ENCODE measurements around the gene WNT7B.

WNT7B gene

DNA sequence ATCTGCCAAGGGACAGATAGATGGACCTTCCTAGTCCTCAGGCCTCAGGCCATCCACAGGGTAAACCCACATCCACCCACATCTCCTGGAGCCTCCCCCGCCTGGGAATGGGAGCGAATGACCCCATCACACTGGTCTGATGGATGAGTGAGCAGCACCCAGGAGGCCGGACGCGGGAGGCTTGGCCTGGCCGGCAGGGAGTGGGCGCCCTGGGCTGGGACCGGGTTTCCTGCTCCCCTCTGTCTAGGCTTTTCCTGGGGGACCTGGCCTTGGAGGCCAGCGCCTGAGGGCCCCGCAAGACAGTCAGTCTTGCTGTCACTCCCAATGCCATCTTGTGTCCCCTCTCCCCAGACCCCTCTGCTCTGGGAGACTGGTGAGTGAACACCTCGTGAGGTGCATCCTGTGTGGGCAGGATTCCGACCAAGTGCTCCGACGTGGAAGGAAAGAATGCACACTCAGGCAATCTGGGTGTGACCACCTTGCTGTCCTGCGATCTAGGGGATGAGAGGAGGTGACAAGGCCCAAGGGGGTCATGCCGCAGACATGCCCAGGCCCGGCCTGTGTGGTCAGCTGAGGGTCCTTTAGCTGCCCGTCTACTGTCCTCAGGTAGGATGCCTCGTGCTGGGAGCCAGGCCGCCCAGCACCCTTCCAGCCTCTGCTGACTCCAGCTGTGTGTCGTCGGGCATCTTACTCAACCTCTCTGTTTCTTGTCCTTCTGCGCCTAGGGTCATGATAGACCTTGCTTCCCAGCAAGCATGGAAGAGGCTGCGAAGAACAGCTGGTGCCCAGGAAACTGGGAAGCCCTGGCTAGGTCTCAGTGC, 26.5 kb upstream of the WNT7B start:
- H3K36me3 ChIP-seq (ENCODE audit: control insufficient read depth in 4 of 4, insufficient read depth in 4 of 4, low read length in 3 of 4): no peaks in the 10 kb centered on the region
- ChIA-PET CTCF (interaction anchor here (0.7 to 5.4 kb wide), 8 partner anchors 9 to 113 kb away, joined by 3 to 27 read pairs (median 4); no protein-coding TSS in a partner anchor), POLR2A (no interaction called here)
- H3K4me1 ChIP-seq (ENCODE audit: control extremely low read depth in 1 of 4, control insufficient read depth in 4 of 4, insufficient read depth in 4 of 4, low read length in 3 of 4): peaks cover 0 to 46% (median 34%) of the 10 kb centered on the region in 4 experiments
- H3K4me3 ChIP-seq (ENCODE audit: control insufficient read depth in 1 of 7, extremely low read depth in 1 of 7, insufficient read depth in 4 of 7, low read depth in 2 of 7, low read length in 6 of 7): no peak overlapping the region
- no peaks in the 10 kb centered on the region for H3K27me3 ChIP-seq (replicated peaks in 2 of 5; ENCODE audit: control insufficient read depth in 4 of 5, insufficient read depth in 5 of 5, low read length in 4 of 5)
- over 99% methylated on average over 21 of the region's 24 CpGs for WGBS (ENCODE audit: insufficient coverage)
- H3K9me3 ChIP-seq (ENCODE audit: control extremely low read depth in 1 of 5, control insufficient read depth in 4 of 5, insufficient read depth in 2 of 5, low read depth in 1 of 5, low read length in 4 of 5): no peaks in the 10 kb centered on the region
- no peak for DNase-seq
- H3K27ac ChIP-seq (ENCODE audit: insufficient read depth in 1 of 2, low read depth in 1 of 2, low read length in 2 of 2, poor library complexity in 1 of 2, severe bottlenecking in 2 of 2): no peak overlapping the region

DNA sequence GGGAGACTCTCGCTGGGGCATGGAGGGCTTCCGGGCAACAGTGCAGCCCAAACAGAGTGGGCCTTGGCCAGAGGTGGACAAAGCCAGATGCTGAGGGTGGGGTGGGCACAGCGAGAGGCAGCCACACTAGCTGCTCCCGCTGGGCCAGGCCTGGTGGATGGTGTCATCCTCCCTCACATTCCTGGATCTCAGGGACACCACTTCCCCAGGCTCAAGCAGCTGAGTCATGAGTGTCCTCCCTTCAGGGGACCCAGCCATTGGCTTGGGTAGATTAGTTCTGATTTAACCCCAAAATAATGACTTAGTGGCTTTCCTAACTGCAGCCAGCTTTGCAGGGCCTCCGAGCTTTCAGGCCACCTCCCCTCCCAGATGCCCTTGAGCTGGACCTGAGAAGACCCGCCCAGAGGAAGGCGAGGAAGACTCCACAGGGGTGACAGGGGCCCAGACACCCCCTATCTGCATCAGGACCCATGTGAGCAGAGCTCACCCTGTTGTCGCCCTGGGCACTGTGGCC, 25.9 kb upstream of the WNT7B start:
- POLR2A ChIA-PET: no interaction called here
- DNase-seq: no peak

DNA sequence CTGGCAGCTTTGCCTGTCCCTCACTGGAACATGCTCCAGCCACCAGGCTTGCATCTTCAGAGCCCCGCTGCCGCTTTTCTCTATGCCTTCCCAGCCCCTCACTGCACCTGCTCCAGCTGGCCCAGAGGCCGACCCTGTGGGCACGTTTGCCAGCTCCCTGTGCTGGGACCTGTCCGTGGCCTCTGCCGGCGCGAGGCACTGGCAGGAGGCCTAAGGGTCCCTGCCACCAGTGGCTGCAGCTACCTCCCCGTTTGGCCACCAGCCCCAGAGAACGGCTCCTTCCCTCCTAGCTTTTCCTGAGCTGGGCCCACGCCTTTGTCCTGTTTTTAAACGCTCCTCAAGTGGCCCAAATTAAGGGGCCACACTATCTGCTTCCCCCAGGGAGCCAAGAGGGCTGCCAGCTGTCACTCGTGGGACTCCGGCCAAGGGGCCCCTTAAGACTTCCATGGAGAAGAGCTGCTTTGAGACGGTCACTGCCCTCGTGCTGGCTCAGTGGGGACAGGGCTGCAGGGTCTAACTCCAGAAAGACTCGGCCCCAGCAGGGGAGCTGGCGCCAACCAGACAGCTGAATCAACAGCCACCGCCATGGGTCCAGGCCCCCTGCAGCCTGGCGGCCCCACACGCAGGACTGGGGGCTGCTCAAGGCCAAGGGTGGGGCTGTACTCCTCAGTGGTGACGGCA, 24.6 kb upstream of the WNT7B start:
- Histone ChIP-seq H3K9me3 (ENCODE audit: control extremely low read depth in 1 of 5, control insufficient read depth in 4 of 5, insufficient read depth in 2 of 5, low read depth in 1 of 5, low read length in 4 of 5) (no peaks in the 10 kb centered on the region), H3K4me1 (ENCODE audit: control extremely low read depth in 1 of 4, control insufficient read depth in 4 of 4, insufficient read depth in 4 of 4, low read length in 3 of 4) (peaks cover 0 to 54% (median 41%) of the 10 kb centered on the region in 4 experiments), H3K36me3 (ENCODE audit: control insufficient read depth in 4 of 4, insufficient read depth in 4 of 4, low read length in 3 of 4) (no peaks in the 10 kb centered on the region), H3K27ac (ENCODE audit: insufficient read depth in 1 of 2, low read depth in 1 of 2, low read length in 2 of 2, poor library complexity in 1 of 2, severe bottlenecking in 2 of 2) (no peak overlapping the region), H3K4me3 (ENCODE audit: control insufficient read depth in 1 of 7, extremely low read depth in 1 of 7, insufficient read depth in 4 of 7, low read depth in 2 of 7, low read length in 6 of 7) (no peak overlapping the region), H3K27me3 (replicated peaks in 2 of 5; ENCODE audit: control insufficient read depth in 4 of 5, insufficient read depth in 5 of 5, low read length in 4 of 5) (no peaks in the 10 kb centered on the region)
- ChIA-PET CTCF (interaction anchor here (0.8 to 8.5 kb wide), 7 partner anchors 11 to 325 kb away, joined by 3 to 198 read pairs (median 4); no protein-coding TSS in a partner anchor), POLR2A (interaction anchor here (0.6 to 1.7 kb wide), 2 partner anchors 35 to 42 kb away, joined by 3 to 7 read pairs; no protein-coding TSS in a partner anchor)
- WGBS (ENCODE audit: insufficient coverage): 39% methylated on average over 18 of the region's 22 CpGs
- DNase-seq: no peak

More for the DNA sequence above, 25.9 kb upstream of the WNT7B start:
- CTCF ChIA-PET: interaction anchor here (0.7 to 5.4 kb wide), 8 partner anchors 8 to 607 kb away, joined by 3 to 27 read pairs (median 4); no protein-coding TSS in a partner anchor
- H3K27ac ChIP-seq (ENCODE audit: insufficient read depth in 1 of 2, low read depth in 1 of 2, low read length in 2 of 2, poor library complexity in 1 of 2, severe bottlenecking in 2 of 2): no peak overlapping the region
- H3K4me1 ChIP-seq (ENCODE audit: control extremely low read depth in 1 of 4, control insufficient read depth in 4 of 4, insufficient read depth in 4 of 4, low read length in 3 of 4): peaks cover 0 to 53% (median 41%) of the 10 kb centered on the region in 4 experiments
- no peaks in the 10 kb centered on the region for H3K9me3 ChIP-seq (ENCODE audit: control extremely low read depth in 1 of 5, control insufficient read depth in 4 of 5, insufficient read depth in 2 of 5, low read depth in 1 of 5, low read length in 4 of 5)
- no peak overlapping the region for H3K4me3 ChIP-seq (ENCODE audit: control insufficient read depth in 1 of 7, extremely low read depth in 1 of 7, insufficient read depth in 4 of 7, low read depth in 2 of 7, low read length in 6 of 7)
- H3K36me3 ChIP-seq (ENCODE audit: control insufficient read depth in 4 of 4, insufficient read depth in 4 of 4, low read length in 3 of 4): no peaks in the 10 kb centered on the region
- 88% methylated on average over 8 of the region's 8 CpGs for WGBS (ENCODE audit: insufficient coverage)
- H3K27me3 ChIP-seq (replicated peaks in 2 of 5; ENCODE audit: control insufficient read depth in 4 of 5, insufficient read depth in 5 of 5, low read length in 4 of 5): no peaks in the 10 kb centered on the region

DNA sequence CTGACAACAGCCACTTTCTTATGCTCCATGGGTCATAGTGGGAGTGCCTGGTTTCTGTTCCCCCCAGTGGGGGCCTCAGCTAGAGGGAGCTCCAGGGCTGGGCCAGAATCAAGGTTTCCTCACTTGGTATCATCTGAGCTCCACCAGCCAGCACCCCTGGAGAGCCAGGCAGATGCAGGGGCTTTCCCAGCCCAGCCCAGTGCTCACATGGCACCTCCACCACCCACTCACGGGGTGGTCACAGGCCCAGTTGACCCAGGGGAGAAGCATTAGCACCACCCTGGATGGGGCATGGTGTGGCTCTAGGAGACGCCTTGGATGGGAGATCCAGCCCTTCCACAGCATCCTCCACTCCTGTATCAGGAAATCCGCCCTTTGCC, 24.1 kb upstream of the WNT7B start:
- no peaks in the 10 kb centered on the region for H3K9me3 ChIP-seq (ENCODE audit: control extremely low read depth in 1 of 5, control insufficient read depth in 4 of 5, insufficient read depth in 2 of 5, low read depth in 1 of 5, low read length in 4 of 5)
- H3K4me3 ChIP-seq (ENCODE audit: control insufficient read depth in 1 of 7, extremely low read depth in 1 of 7, insufficient read depth in 4 of 7, low read depth in 2 of 7, low read length in 6 of 7): no peak overlapping the region
- 90% methylated on average over 3 of the region's 3 CpGs for WGBS (ENCODE audit: insufficient coverage)
- H3K27ac ChIP-seq (ENCODE audit: insufficient read depth in 1 of 2, low read depth in 1 of 2, low read length in 2 of 2, poor library complexity in 1 of 2, severe bottlenecking in 2 of 2): no peak overlapping the region
- peak in 2 of 3 donors; percentile 36 to 38 for DNase-seq
- ChIA-PET CTCF (interaction anchor here (0.8 to 8.5 kb wide), 6 partner anchors 12 to 324 kb away, joined by 3 to 198 read pairs (median 8); no protein-coding TSS in a partner anchor), POLR2A (interaction anchor here (0.6 to 1.7 kb wide), 2 partner anchors 36 to 43 kb away, joined by 3 to 7 read pairs; no protein-coding TSS in a partner anchor)
- H3K4me1 ChIP-seq (ENCODE audit: control extremely low read depth in 1 of 4, control insufficient read depth in 4 of 4, insufficient read depth in 4 of 4, low read length in 3 of 4): peaks cover 0 to 54% (median 41%) of the 10 kb centered on the region in 4 experiments
- H3K27me3 ChIP-seq (replicated peaks in 2 of 5; ENCODE audit: control insufficient read depth in 4 of 5, insufficient read depth in 5 of 5, low read length in 4 of 5): no peaks in the 10 kb centered on the region
- no peaks in the 10 kb centered on the region for H3K36me3 ChIP-seq (ENCODE audit: control insufficient read depth in 4 of 4, insufficient read depth in 4 of 4, low read length in 3 of 4)

GRCh38 chr22:46000081-46001027, 23.4 kb upstream of the WNT7B start:
- peaks cover 0 to 59% (median 45%) of the 10 kb centered on the region in 4 experiments for H3K4me1 ChIP-seq (ENCODE audit: control extremely low read depth in 1 of 4, control insufficient read depth in 4 of 4, insufficient read depth in 4 of 4, low read length in 3 of 4)
- no peak overlapping the region for H3K4me3 ChIP-seq (ENCODE audit: control insufficient read depth in 1 of 7, extremely low read depth in 1 of 7, insufficient read depth in 4 of 7, low read depth in 2 of 7, low read length in 6 of 7)
- WGBS (ENCODE audit: insufficient coverage): 91% methylated on average over 12 of the region's 17 CpGs
- DNase-seq: no peak
- no peaks in the 10 kb centered on the region for H3K27me3 ChIP-seq (replicated peaks in 2 of 5; ENCODE audit: control insufficient read depth in 4 of 5, insufficient read depth in 5 of 5, low read length in 4 of 5)
- POLR2A ChIA-PET: interaction anchor here (1.7 kb wide), 1 partner anchor 36 kb away, joined by 7 read pairs; no protein-coding TSS in a partner anchor
- CTCF ChIA-PET: interaction anchor here (1.0 to 8.5 kb wide), 5 partner anchors 13 to 324 kb away, joined by 3 to 198 read pairs (median 11); no protein-coding TSS in a partner anchor
- H3K9me3 ChIP-seq (ENCODE audit: control extremely low read depth in 1 of 5, control insufficient read depth in 4 of 5, insufficient read depth in 2 of 5, low read depth in 1 of 5, low read length in 4 of 5): no peaks in the 10 kb centered on the region
- H3K36me3 ChIP-seq (ENCODE audit: control insufficient read depth in 4 of 4, insufficient read depth in 4 of 4, low read length in 3 of 4): no peaks in the 10 kb centered on the region
- H3K27ac ChIP-seq (ENCODE audit: insufficient read depth in 1 of 2, low read depth in 1 of 2, low read length in 2 of 2, poor library complexity in 1 of 2, severe bottlenecking in 2 of 2): no peak overlapping the region

GRCh38 chr22:45999379-45999971, 22.5 kb upstream of the WNT7B start:
- DNase-seq: no peak
- Histone ChIP-seq H3K4me3 (ENCODE audit: control insufficient read depth in 1 of 7, extremely low read depth in 1 of 7, insufficient read depth in 4 of 7, low read depth in 2 of 7, low read length in 6 of 7) (no peak overlapping the region), H3K9me3 (ENCODE audit: control extremely low read depth in 1 of 5, control insufficient read depth in 4 of 5, insufficient read depth in 2 of 5, low read depth in 1 of 5, low read length in 4 of 5) (no peaks in the 10 kb centered on the region), H3K27me3 (replicated peaks in 2 of 5; ENCODE audit: control insufficient read depth in 4 of 5, insufficient read depth in 5 of 5, low read length in 4 of 5) (no peaks in the 10 kb centered on the region), H3K36me3 (ENCODE audit: control insufficient read depth in 4 of 4, insufficient read depth in 4 of 4, low read length in 3 of 4) (no peaks in the 10 kb centered on the region), H3K27ac (ENCODE audit: insufficient read depth in 1 of 2, low read depth in 1 of 2, low read length in 2 of 2, poor library complexity in 1 of 2, severe bottlenecking in 2 of 2) (no peak overlapping the region), H3K4me1 (ENCODE audit: control extremely low read depth in 1 of 4, control insufficient read depth in 4 of 4, insufficient read depth in 4 of 4, low read length in 3 of 4) (peaks cover 0 to 63% (median 50%) of the 10 kb centered on the region in 4 experiments)
- ChIA-PET POLR2A (no interaction called here), CTCF (interaction anchor here (2.6 to 8.5 kb wide), 3 partner anchors 13 to 118 kb away, joined by 11 to 198 read pairs (median 27); no protein-coding TSS in a partner anchor)
- WGBS (ENCODE audit: insufficient coverage): 98% methylated on average over 13 of the region's 14 CpGs
